ENCODE data around the gene PWP1.

- no peak for TF ChIP-seq CTCF (IDR thresholded peaks at IDR 0.05)
- no peak for TF ChIP-seq ZFX (IDR thresholded peaks at IDR 0.05; ENCODE audit: borderline replicate concordance)
Measured at GRCh38 chr12:107669946-107670345, 15.7 kb upstream of the PWP1 start.

Data from 22Rv1 (cell line).